Neural crest cell (in vitro differentiated cells): ENCODE data around the gene RNF144B. TPM values are rescaled to one million over a fixed set of nuclear protein-coding genes. Genes with fewer than 3 reads are reported as not detected.

ENCODE experiments used
- DNase-seq: peaks from one replicate; pipeline ENCODE4 v3.0.0; 2021; ENCODE audit warnings: low read depth, mixed read lengths, low spot score
- H3K27ac Mint-ChIP-seq: one replicate; pipeline ENCODE4 v1.8.0; 2021; ENCODE audit warnings: mild to moderate bottlenecking, mixed read lengths; ENCODE audit not compliant: unreplicated experiment
- H3K27me3 Mint-ChIP-seq: 2 replicates; pipeline ENCODE4 v1.8.0; 2021; ENCODE audit warnings: low read depth, mild to moderate bottlenecking, mixed read lengths
- H3K36me3 Mint-ChIP-seq: 2 replicates; pipeline ENCODE4 v1.8.0; 2021; ENCODE audit warnings: low read depth, mild to moderate bottlenecking, mixed read lengths
- H3K4me1 Mint-ChIP-seq: 2 replicates; pipeline ENCODE4 v1.8.0; 2021; ENCODE audit warnings: mixed read lengths
- H3K4me3 Mint-ChIP-seq: one replicate; pipeline ENCODE4 v1.8.0; 2021; ENCODE audit warnings: mild to moderate bottlenecking, mixed read lengths
- H3K9me3 Mint-ChIP-seq: 2 replicates; pipeline ENCODE4 v1.8.0; 2021; ENCODE audit warnings: mixed read lengths
- CTCF ChIP-seq: fragments of 200-600 bp; sonication (generic); conservative IDR thresholded peaks from 2 replicates; pipeline ENCODE4 v1.5.0; 2021; ENCODE audit warnings: antibody characterized with exemption, mild to moderate bottlenecking
- total RNA-seq: library from RNA; stranded (reverse); gene quantifications from 2 replicates; pipeline ENCODE4 v1.2.1, GENCODE V29; 2021

Gene RNF144B
- total RNA-seq, 1 donor from 2014 or later, result 0.23 TPM

GRCh38 chr6:18424201-18424600, 37.1 kb downstream of the RNF144B start:
- no peak for DNase-seq
- H3K27ac Mint-ChIP-seq, result no peak overlapping the region
- H3K27me3 Mint-ChIP-seq, result peaks cover 6% of the 10 kb centered on the region
- no peaks in the 10 kb centered on the region for H3K4me1 Mint-ChIP-seq
- TF ChIP-seq CTCF, result no peak
- no peaks in the 10 kb centered on the region for H3K9me3 Mint-ChIP-seq
- H3K4me3 Mint-ChIP-seq, result no peak overlapping the region
- H3K36me3 Mint-ChIP-seq, result no peaks in the 10 kb centered on the region

DNA sequence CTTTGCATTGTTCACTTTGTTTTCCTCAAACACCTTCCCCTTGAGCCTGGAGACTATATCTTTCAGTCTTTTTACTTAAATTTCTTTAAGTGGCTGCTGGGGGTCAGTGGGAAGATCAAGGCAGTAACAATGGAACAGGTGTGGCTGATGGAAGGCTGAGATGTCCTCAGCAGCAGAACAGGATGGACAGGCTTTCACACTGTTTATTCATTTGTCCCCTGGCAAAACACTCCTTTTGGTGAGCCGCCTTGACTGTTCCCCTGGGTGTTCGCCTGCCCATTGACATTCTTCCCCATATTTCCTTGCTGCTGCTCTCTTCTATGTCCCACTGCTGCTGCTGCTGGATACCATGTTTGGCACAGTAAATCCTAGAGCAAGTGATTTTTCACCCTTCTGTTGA, 38.1 kb downstream of the RNF144B start:
- Mint-ChIP-seq H3K27ac (no peak overlapping the region), H3K27me3 (no peaks in the 10 kb centered on the region), H3K36me3 (no peaks in the 10 kb centered on the region), H3K4me1 (no peaks in the 10 kb centered on the region), H3K4me3 (no peak overlapping the region), H3K9me3 (no peaks in the 10 kb centered on the region)
- TF ChIP-seq CTCF, result no peak
- DNase-seq, result no peak

GRCh38 chr6:18427296-18427695, 40.1 kb downstream of the RNF144B start:
- H3K36me3 Mint-ChIP-seq, result no peaks in the 10 kb centered on the region
- H3K9me3 Mint-ChIP-seq, result no peaks in the 10 kb centered on the region
- no peak overlapping the region for H3K27ac Mint-ChIP-seq
- DNase-seq, result no peak
- TF ChIP-seq CTCF, result no peak
- H3K4me3 Mint-ChIP-seq, result no peak overlapping the region
- no peaks in the 10 kb centered on the region for H3K27me3 Mint-ChIP-seq
- H3K4me1 Mint-ChIP-seq, result no peaks in the 10 kb centered on the region

DNA sequence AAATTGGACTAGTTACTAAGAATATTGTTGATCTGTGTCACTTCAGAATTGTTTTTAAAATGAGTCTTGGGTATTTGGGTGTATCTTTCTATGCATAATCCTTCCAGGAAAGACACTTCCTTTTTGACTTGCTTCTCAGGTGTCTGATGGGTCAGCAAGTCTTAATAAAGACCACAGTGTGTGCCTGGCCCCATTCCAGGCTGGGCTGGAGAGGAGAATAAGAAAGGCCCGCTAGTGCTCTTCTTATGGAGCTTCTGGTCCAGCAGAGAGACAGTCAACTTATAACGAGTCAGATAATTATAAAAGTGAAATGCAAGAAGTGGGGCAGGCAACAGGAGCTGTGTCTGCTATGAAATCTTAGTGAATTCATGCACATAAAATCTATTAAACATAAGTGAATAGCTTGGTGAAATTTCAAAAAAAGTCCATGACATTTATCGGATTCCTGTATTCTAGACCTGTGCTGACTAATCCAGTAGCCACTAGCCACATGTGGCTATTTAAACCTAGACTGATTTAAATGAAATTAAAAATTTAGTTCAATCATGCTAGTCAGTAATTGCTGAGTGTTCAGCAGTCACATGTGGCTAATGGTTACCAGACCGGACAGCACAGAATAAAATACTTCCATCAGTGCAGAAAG, 42.6 kb downstream of the RNF144B start:
- no peak for TF ChIP-seq CTCF
- Mint-ChIP-seq H3K27ac (no peak overlapping the region), H3K9me3 (no peaks in the 10 kb centered on the region), H3K4me3 (no peak overlapping the region), H3K4me1 (no peaks in the 10 kb centered on the region), H3K27me3 (no peaks in the 10 kb centered on the region), H3K36me3 (no peaks in the 10 kb centered on the region)
- no peak for DNase-seq

DNA sequence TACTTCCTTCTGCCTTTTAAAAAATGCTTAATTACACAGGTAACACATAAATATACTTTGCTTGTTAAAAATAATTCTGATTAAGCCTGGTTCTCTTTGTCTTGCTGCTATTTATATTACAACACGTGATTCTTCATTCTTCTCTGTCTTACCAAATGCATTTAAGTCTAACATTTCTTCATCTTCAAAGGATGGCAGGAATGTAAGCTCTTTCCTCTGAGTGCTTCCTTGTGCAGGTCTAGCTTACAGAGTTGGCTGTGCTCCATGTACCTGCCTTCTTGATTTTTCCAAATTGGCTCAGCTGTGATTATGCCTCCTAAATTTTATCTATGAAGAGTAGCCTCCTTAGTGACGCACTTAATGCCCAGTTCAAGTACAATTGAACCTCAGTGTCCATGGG, 44.4 kb downstream of the RNF144B start:
- no peaks in the 10 kb centered on the region for H3K36me3 Mint-ChIP-seq
- no peaks in the 10 kb centered on the region for H3K4me1 Mint-ChIP-seq
- H3K27me3 Mint-ChIP-seq, result no peaks in the 10 kb centered on the region
- H3K4me3 Mint-ChIP-seq, result no peak overlapping the region
- DNase-seq, result no peak
- no peak for TF ChIP-seq CTCF
- no peaks in the 10 kb centered on the region for H3K9me3 Mint-ChIP-seq
- H3K27ac Mint-ChIP-seq, result no peak overlapping the region
